Fibroblast of lung (primary cell): ENCODE data around the gene GAK. TPM values are rescaled to one million over a fixed set of nuclear protein-coding genes. Genes with fewer than 3 reads are reported as not detected.

Experiments used
- DNase-seq, 2 donors: peaks; one replicate each; pipeline versions ENCODE4 v3.0.0 to v3.0.0-alpha.2; 2010; ENCODE audit warnings: low read depth in 2 of 2
- H2AFZ ChIP-seq: 2 replicates; pipeline ENCODE4 v1.5.1; 2012; ENCODE audit warnings: low read length, control low read depth, inconsistent platforms
- H3K27ac ChIP-seq: 2 replicates; pipeline ENCODE4 v1.5.1; 2011; ENCODE audit warnings: low read length, control low read depth; ENCODE audit not compliant: insufficient read depth
- H3K27me3 ChIP-seq: 2 replicates; pipeline ENCODE4 v1.5.1; 2011; ENCODE audit warnings: mild to moderate bottlenecking, low read length; ENCODE audit not compliant: control insufficient read depth, insufficient read depth
- H3K36me3 ChIP-seq: 2 replicates; pipeline ENCODE4 v1.5.1; 2011; ENCODE audit warnings: low read length; ENCODE audit not compliant: control insufficient read depth, insufficient read depth
- H3K4me1 ChIP-seq: 2 replicates; pipeline ENCODE4 v1.5.1; 2011; ENCODE audit warnings: low read length; ENCODE audit not compliant: control insufficient read depth, insufficient read depth; ENCODE audit errors: extremely low read depth
- H3K4me2 ChIP-seq: 2 replicates; pipeline ENCODE4 v1.5.1; 2011; ENCODE audit warnings: low read length, control low read depth; ENCODE audit not compliant: insufficient read depth; ENCODE audit errors: extremely low read depth
- H3K4me3 ChIP-seq, 4 experiments: fragments of 200-600 bp in 1 of 4; sonication (generic) in 1 of 4; replicated peaks in 1 of 4; 2 replicates each; pipeline ENCODE4 v1.5.1; 2011 to 2016; ENCODE audit warnings: low read length in 4 of 4, low read depth in 3 of 4, mild to moderate bottlenecking in 3 of 4, control low read depth in 2 of 4, inconsistent platforms in 1 of 4, mixed read lengths in 1 of 4; ENCODE audit not compliant: insufficient read depth in 1 of 4; ENCODE audit errors: control extremely low read depth in 1 of 4
- H3K79me2 ChIP-seq: 2 replicates; pipeline ENCODE4 v1.5.1; 2012; ENCODE audit warnings: mild to moderate bottlenecking, low read length, inconsistent platforms; ENCODE audit not compliant: control insufficient read depth, insufficient read depth
- H3K9ac ChIP-seq: 2 replicates; pipeline ENCODE4 v1.5.1; 2011; ENCODE audit warnings: mild to moderate bottlenecking, low read length, control low read depth; ENCODE audit not compliant: insufficient read depth
- H3K9me3 ChIP-seq: 2 replicates; pipeline ENCODE4 v1.5.1; 2012; ENCODE audit warnings: low read depth, low read length; ENCODE audit not compliant: control insufficient read depth, insufficient read depth
- H4K20me1 ChIP-seq: 2 replicates; pipeline ENCODE4 v1.5.1; 2011; ENCODE audit warnings: low read length; ENCODE audit not compliant: control insufficient read depth, insufficient read depth; ENCODE audit errors: extremely low read depth
- CTCF ChIP-seq, 2 donors: IDR thresholded peaks in 1 of 2; conservative IDR thresholded peaks in 1 of 2; 1 replicate in 1 of 2; 2 replicates in 1 of 2; pipeline ENCODE4 v1.5.1; 2011 to 2012; ENCODE audit warnings: low read length in 2 of 2, control low read depth in 1 of 2, inconsistent platforms in 1 of 2, low read depth in 1 of 2, mild to moderate bottlenecking in 1 of 2
- EZH2 ChIP-seq: IDR thresholded peaks from 2 replicates; pipeline ENCODE4 v1.5.1; 2012; ENCODE audit warnings: low read length, control low read depth, mild to moderate bottlenecking; ENCODE audit errors: missing control alignments
- polyA plus RNA-seq, 2 donors: library from polyadenylated mRNA; depleted of rRNA in 1 of 2; stranded (reverse) in 1 of 2; unstranded in 1 of 2; fragments of >200 nt; gene quantifications; 2 replicates each; pipeline ENCODE4 v1.2.1, GENCODE V29; 2011 to 2012; ENCODE audit warnings: missing spikeins in 1 of 2
- total RNA-seq: library from RNA; depleted of rRNA; stranded (reverse); fragments of >200 nt; gene quantifications from 2 replicates; pipeline ENCODE4 v1.2.1, GENCODE V29; 2014

Gene GAK
- total and polyA plus RNA-seq, 2 donors (not counting 1 experiment from before 2014, with no cell fraction given), result 10.1 to 48.2 TPM

- Histone ChIP-seq H3K9me3 (no peaks in the 10 kb centered on the region), H3K27me3 (no peaks in the 10 kb centered on the region), H4K20me1 (no peaks in the 10 kb centered on the region), H3K4me1 (no peaks in the 10 kb centered on the region), H3K9ac (no peak overlapping the region), H3K36me3 (no peaks in the 10 kb centered on the region), H3K4me2 (no peak overlapping the region), H2AFZ (no peak overlapping the region), H3K4me3 (no peak overlapping the region), H3K27ac (no peak overlapping the region), H3K79me2 (no peaks in the 10 kb centered on the region)
- no peak for DNase-seq
- no peak for TF ChIP-seq EZH2
Observed at GRCh38 chr4:948101-948935, 16.2 kb upstream of the GAK start.

GRCh38 chr4:947491-947971 is 15.4 kb upstream of the GAK start:
- H3K36me3 ChIP-seq, result no peaks in the 10 kb centered on the region
- no peak for TF ChIP-seq CTCF (conservative IDR thresholded peaks at IDR 0.05 in 1 of 2, IDR thresholded peaks at IDR 0.05 in 1 of 2; ENCODE audit: low read depth in 1 of 2, low read length in 2 of 2)
- TF ChIP-seq EZH2, result no peak
- H3K4me2 ChIP-seq, result no peak overlapping the region
- no peak overlapping the region for H3K9ac ChIP-seq
- H3K4me3 ChIP-seq, result no peak overlapping the region
- H4K20me1 ChIP-seq, result no peaks in the 10 kb centered on the region
- DNase-seq, result no peak
- no peak overlapping the region for H3K27ac ChIP-seq
- H2AFZ ChIP-seq, result no peak overlapping the region
- no peaks in the 10 kb centered on the region for H3K27me3 ChIP-seq
- no peaks in the 10 kb centered on the region for H3K9me3 ChIP-seq
- H3K79me2 ChIP-seq, result no peaks in the 10 kb centered on the region
- H3K4me1 ChIP-seq, result no peaks in the 10 kb centered on the region

GRCh38 chr4:946517-947471 is 14.7 kb upstream of the GAK start:
- Histone ChIP-seq H3K4me2 (no peak overlapping the region), H2AFZ (no peak overlapping the region), H3K27me3 (no peaks in the 10 kb centered on the region), H3K4me1 (no peaks in the 10 kb centered on the region), H4K20me1 (no peaks in the 10 kb centered on the region), H3K9ac (no peak overlapping the region), H3K9me3 (no peaks in the 10 kb centered on the region), H3K27ac (no peak overlapping the region), H3K4me3 (no peak overlapping the region), H3K79me2 (no peaks in the 10 kb centered on the region), H3K36me3 (no peaks in the 10 kb centered on the region)
- TF ChIP-seq CTCF (conservative IDR thresholded peaks at IDR 0.05 in 1 of 2, IDR thresholded peaks at IDR 0.05 in 1 of 2; ENCODE audit: low read depth in 1 of 2, low read length in 2 of 2), result no peak
- TF ChIP-seq EZH2, result no peak
- no peak for DNase-seq
